ENCODE measurements around the gene PTPN14.

PTPN14 gene

GRCh38 chr1:214391873-214392645, 159.3 kb downstream of the PTPN14 start:
- no peak overlapping the region for H3K4me3 ChIP-seq (replicated peaks; ENCODE audit: insufficient read depth, low read length)
- no peaks in the 10 kb centered on the region for H3K27me3 ChIP-seq (ENCODE audit: insufficient read depth, poor library complexity, severe bottlenecking)
- TF ChIP-seq GABPA (IDR thresholded peaks at IDR 0.05; ENCODE audit: low read depth) (no peak), SPI1 (IDR thresholded peaks at IDR 0.05; ENCODE audit: borderline replicate concordance, low read depth) (no peak), POLR2AphosphoS5 (IDR thresholded peaks at IDR 0.05; ENCODE audit: low read depth) (no peak), REST (IDR thresholded peaks at IDR 0.05; ENCODE audit: insufficient replicate concordance, low read depth) (no peak)
- TF ChIP-seq, protein P1, sequence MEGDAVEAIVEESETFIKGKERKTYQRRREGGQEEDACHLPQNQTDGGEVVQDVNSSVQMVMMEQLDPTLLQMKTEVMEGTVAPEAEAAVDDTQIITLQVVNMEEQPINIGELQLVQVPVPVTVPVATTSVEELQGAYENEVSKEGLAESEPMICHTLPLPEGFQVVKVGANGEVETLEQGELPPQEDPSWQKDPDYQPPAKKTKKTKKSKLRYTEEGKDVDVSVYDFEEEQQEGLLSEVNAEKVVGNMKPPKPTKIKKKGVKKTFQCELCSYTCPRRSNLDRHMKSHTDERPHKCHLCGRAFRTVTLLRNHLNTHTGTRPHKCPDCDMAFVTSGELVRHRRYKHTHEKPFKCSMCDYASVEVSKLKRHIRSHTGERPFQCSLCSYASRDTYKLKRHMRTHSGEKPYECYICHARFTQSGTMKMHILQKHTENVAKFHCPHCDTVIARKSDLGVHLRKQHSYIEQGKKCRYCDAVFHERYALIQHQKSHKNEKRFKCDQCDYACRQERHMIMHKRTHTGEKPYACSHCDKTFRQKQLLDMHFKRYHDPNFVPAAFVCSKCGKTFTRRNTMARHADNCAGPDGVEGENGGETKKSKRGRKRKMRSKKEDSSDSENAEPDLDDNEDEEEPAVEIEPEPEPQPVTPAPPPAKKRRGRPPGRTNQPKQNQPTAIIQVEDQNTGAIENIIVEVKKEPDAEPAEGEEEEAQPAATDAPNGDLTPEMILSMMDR (IDR thresholded peaks at IDR 0.05; ENCODE audit: insufficient read depth, low read length): no peak
- H3K27ac ChIP-seq (replicated peaks): no peak overlapping the region
- no peak for DNase-seq (ENCODE audit: low read depth in 1 of 2, low spot score in 1 of 2)

DNA sequence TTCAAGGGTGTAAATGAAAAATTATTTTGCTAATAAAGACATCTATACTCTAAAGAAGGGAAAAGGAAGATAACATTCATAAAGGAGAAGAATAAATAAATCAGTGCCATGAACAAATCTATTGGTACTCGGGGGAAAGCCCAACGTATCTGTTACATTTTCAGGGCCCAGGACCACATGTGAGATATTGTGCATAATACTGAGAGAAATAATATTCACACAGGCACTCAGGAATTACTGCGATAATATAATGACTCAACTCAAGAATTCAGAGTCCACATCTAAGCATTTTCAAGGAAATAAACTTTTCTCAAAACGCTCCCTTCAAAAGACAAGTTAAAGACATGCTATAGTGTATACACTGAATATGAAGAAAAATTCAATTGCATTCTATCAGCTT, 161.7 kb downstream of the PTPN14 start:
- no peak for TF ChIP-seq POLR2AphosphoS5 (IDR thresholded peaks at IDR 0.05; ENCODE audit: low read depth)
- H3K27ac ChIP-seq (replicated peaks): no peak overlapping the region
- H3K27me3 ChIP-seq (ENCODE audit: insufficient read depth, poor library complexity, severe bottlenecking): no peaks in the 10 kb centered on the region
- no peak for DNase-seq (ENCODE audit: low read depth in 1 of 2, low spot score in 1 of 2)
- H3K4me3 ChIP-seq (replicated peaks; ENCODE audit: insufficient read depth, low read length): no peak overlapping the region

DNA sequence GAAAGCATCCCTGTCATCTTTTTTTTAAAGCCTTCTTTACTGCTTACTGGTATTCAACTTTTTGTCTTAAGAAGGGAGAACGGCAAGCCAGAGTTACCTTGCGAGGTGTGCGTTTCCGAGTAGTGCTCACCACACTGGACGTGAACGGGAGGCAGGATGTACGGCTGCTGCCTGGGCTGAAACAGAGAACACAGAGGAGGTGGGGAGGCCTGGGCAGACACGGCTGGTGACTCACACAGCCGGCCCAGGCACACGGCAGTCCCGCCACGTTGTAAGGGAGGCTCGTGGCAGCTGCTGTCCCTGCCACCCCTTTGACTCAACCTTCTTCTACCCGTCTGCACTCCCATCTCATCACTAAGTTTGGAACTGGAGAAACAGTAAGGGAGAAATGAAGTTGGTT, 164.7 kb downstream of the PTPN14 start:
- Histone ChIP-seq H3K27ac (replicated peaks) (no peak overlapping the region), H3K4me3 (replicated peaks; ENCODE audit: insufficient read depth, low read length) (no peak overlapping the region), H3K27me3 (ENCODE audit: insufficient read depth, poor library complexity, severe bottlenecking) (no peaks in the 10 kb centered on the region)
- no peak for TF ChIP-seq POLR2AphosphoS5 (IDR thresholded peaks at IDR 0.05; ENCODE audit: low read depth)
- TF ChIP-seq, protein P1 (IDR thresholded peaks at IDR 0.05; ENCODE audit: insufficient read depth, low read length): no peak
- DNase-seq (ENCODE audit: low read depth in 1 of 2, low spot score in 1 of 2): no peak

GRCh38 chr1:214386333-214386732, 165.1 kb downstream of the PTPN14 start:
- Histone ChIP-seq H3K27ac (replicated peaks) (no peak overlapping the region), H3K27me3 (ENCODE audit: insufficient read depth, poor library complexity, severe bottlenecking) (no peaks in the 10 kb centered on the region), H3K4me3 (replicated peaks; ENCODE audit: insufficient read depth, low read length) (no peak overlapping the region)
- DNase-seq (ENCODE audit: low read depth in 1 of 2, low spot score in 1 of 2): no peak
- TF ChIP-seq, protein P1 (IDR thresholded peaks at IDR 0.05; ENCODE audit: insufficient read depth, low read length): no peak
- no peak for TF ChIP-seq POLR2AphosphoS5 (IDR thresholded peaks at IDR 0.05; ENCODE audit: low read depth)
- TF ChIP-seq REST (IDR thresholded peaks at IDR 0.05; ENCODE audit: insufficient replicate concordance, low read depth): no peak
- TF ChIP-seq GABPA (IDR thresholded peaks at IDR 0.05; ENCODE audit: low read depth): no peak
- no peak for TF ChIP-seq SPI1 (IDR thresholded peaks at IDR 0.05; ENCODE audit: borderline replicate concordance, low read depth)
